ENCODE data around the gene PGAP1. TPM values are rescaled to one million over a fixed set of nuclear protein-coding genes. Genes with fewer than 3 reads are reported as not detected.
A peak's percentile ranks its signal among the peaks of the same experiment; 100 is the strongest.

The PGAP1 gene
- total RNA-seq, 4 donors from 2014 or later, result 8.0 to 13.3 (median 12.7) TPM

DNA sequence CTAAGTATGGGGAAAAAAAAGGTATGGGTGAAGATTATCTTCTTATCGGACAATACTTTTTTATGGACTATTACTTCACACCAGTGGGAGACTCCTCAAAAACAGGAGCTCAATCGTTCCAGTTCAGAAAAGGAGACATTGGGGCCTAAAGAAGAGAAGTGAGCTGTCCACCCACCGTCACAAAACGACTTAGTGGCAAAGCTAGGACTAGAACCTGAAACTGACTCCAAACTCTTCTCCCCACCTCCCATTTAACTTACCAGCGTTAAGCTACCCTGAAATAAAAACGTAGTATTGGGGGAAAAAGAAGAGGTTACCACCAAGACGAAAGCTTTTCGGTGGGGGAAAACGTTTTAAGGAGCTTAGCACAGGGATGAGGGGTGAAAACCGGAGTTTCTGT, 127.5 kb downstream of the PGAP1 start:
- H3K4me3 ChIP-seq, result peak overlapping the region; percentile 35 to 70 (median 56)
- peak overlapping the region; percentile 44 to 90 (median 76) for H3K27ac ChIP-seq
- TF ChIP-seq EP300 (IDR thresholded peaks at IDR 0.05) (no peak), POLR2A (IDR thresholded peaks at IDR 0.05) (no peak)
- TF ChIP-seq, protein P1, sequence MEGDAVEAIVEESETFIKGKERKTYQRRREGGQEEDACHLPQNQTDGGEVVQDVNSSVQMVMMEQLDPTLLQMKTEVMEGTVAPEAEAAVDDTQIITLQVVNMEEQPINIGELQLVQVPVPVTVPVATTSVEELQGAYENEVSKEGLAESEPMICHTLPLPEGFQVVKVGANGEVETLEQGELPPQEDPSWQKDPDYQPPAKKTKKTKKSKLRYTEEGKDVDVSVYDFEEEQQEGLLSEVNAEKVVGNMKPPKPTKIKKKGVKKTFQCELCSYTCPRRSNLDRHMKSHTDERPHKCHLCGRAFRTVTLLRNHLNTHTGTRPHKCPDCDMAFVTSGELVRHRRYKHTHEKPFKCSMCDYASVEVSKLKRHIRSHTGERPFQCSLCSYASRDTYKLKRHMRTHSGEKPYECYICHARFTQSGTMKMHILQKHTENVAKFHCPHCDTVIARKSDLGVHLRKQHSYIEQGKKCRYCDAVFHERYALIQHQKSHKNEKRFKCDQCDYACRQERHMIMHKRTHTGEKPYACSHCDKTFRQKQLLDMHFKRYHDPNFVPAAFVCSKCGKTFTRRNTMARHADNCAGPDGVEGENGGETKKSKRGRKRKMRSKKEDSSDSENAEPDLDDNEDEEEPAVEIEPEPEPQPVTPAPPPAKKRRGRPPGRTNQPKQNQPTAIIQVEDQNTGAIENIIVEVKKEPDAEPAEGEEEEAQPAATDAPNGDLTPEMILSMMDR (IDR thresholded peaks at IDR 0.05), result no peak
- no peak for DNase-seq (ENCODE audit: low spot score in 2 of 2)
- no peaks in the 10 kb centered on the region for H3K27me3 ChIP-seq
- H3K4me1 ChIP-seq, result peaks cover 3 to 37% (median 13%) of the 10 kb centered on the region in 4 donors
- WGBS, 2 donors, result 6 to 7% methylated on average over 10 of the region's 10 CpGs
- no peaks in the 10 kb centered on the region for H3K9me3 ChIP-seq
- H3K36me3 ChIP-seq, result peaks cover 0 to 30% (median 3%) of the 10 kb centered on the region in 3 donors

DNA sequence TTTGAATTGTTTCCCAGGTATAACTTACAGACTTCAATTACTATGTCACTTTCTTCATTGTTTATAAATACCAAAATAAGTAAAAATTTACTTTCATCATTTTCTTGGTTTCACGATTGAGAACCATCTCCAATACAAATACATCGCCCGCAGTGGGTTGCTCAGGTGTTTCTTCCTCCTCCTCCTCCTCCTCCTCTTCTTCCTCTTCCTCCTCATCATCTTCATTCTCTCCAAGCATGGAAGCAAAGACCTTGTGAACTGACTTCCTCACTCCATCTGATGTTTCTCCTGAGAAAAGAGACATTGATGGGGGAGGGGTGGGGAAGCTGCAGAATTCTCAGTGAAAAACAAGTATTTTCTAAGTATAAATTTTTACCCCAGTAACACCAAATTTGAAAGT, 133.6 kb downstream of the PGAP1 start:
- no peak overlapping the region for H3K27ac ChIP-seq
- 93 to 95% methylated on average over 3 of the region's 3 CpGs for whole genome bisulfite sequencing, 2 donors
- H3K9me3 ChIP-seq, result no peaks in the 10 kb centered on the region
- H3K36me3 ChIP-seq, result peaks cover 0 to 88% (median 18%) of the 10 kb centered on the region in 3 donors
- no peak overlapping the region for H3K4me3 ChIP-seq
- no peak for DNase-seq (ENCODE audit: low spot score in 2 of 2)
- H3K4me1 ChIP-seq, result peaks cover 0 to 20% (median 3%) of the 10 kb centered on the region in 4 donors
- no peaks in the 10 kb centered on the region for H3K27me3 ChIP-seq
- TF ChIP-seq, protein P1 (IDR thresholded peaks at IDR 0.05), result no peak
- TF ChIP-seq EP300 (IDR thresholded peaks at IDR 0.05) (no peak), POLR2A (IDR thresholded peaks at IDR 0.05) (no peak)

DNA sequence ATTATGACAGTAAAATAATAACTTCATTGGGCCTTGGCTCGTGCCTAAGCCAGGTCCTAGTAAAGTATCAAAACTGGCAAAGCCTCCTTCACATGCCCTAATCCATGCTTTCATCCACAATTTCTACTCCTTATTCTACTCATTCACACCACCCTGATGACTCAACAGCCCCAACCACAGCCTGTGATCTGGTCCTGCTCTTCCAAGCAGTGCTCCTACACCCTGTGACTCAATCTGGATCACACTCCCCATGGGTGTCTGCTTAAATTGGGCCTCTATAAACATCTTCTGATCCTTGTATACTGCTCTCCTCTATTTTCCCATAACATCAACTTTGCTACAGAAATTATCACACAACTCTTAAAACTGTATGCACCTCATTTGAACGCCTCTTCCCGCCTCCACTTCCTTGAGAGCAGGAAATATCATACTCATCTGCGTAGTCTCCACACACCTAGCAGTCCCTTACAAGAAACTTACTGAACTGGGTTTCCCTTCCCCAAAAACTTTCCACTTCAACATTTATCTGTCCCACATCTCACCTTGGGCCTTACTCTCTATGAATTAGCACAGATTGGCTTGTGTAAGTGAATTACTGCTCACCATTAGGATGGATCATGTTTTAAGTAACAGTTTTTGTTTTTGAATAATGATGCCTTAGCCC, 142.9 kb downstream of the PGAP1 start:
- no peak for TF ChIP-seq POLR2A (IDR thresholded peaks at IDR 0.05)
- TF ChIP-seq, protein P1 (IDR thresholded peaks at IDR 0.05), result no peak
- TF ChIP-seq EP300 (IDR thresholded peaks at IDR 0.05), result no peak
- Histone ChIP-seq H3K27me3 (no peaks in the 10 kb centered on the region), H3K27ac (no peak overlapping the region), H3K4me1 (no peaks in the 10 kb centered on the region), H3K4me3 (no peak overlapping the region), H3K9me3 (no peaks in the 10 kb centered on the region), H3K36me3 (peaks cover 0 to 90% (median 5%) of the 10 kb centered on the region in 3 donors)
- DNase-seq (ENCODE audit: low spot score in 2 of 2), result no peak
- 93 to 96% methylated on average over 4 of the region's 4 CpGs for WGBS, 2 donors

Small RNAs within 50 kb of the gene (small RNA-seq; reads per million reads assigned to genes)
- not detected for gene AC012486.1

Other genes with a start within 250 kb of the PGAP1 start
- gene GTF3C3, start 127.0 kb downstream of the PGAP1 start, total RNA-seq, result 10 to 100 TPM; 18.6 to 35.2 (median 28.3) TPM
- gene C2orf66, start 117.4 kb downstream of the PGAP1 start, total RNA-seq, result not detected

Measured in tibial nerve (tissue), 4 donors.